NCI-H82 (cell line): ENCODE data around the gene GADD45A.
"Not testable (repeated sequence)": the region's sequence is repeated elsewhere in the genome, so short reads cannot be mapped to it uniquely, and the experiment has no call there.

Experiments
- DNase-seq: peaks from one replicate; lab custom pipeline; 2025; lab: John Stamatoyannopoulos, UW

Gene GADD45A

GRCh38 chr1:67721650-67722291 lies 36.8 kb downstream of the GADD45A start:
- DNase-seq, result peak; percentile 42

GRCh38 chr1:67722292-67722944 lies 37.4 kb downstream of the GADD45A start:
- DNase-seq, result peak; percentile 42

- DNase-seq, result no peak
These were observed 38.1 kb downstream of the GADD45A start for GRCh38 chr1:67723126-67723525.

- no peak for DNase-seq
These were observed 38.6 kb downstream of the GADD45A start for GRCh38 chr1:67723620-67724019.

- DNase-seq, result peak; percentile 27
These were observed 40.0 kb downstream of the GADD45A start for GRCh38 chr1:67724928-67725560.

- DNase-seq, result no peak
These were observed 41.2 kb downstream of the GADD45A start for GRCh38 chr1:67726224-67726623.

GRCh38 chr1:67729872-67730271 lies 44.9 kb downstream of the GADD45A start:
- no peak for DNase-seq

GRCh38 chr1:67730312-67730711 lies 45.3 kb downstream of the GADD45A start:
- not testable (repeated sequence) for DNase-seq

- DNase-seq, result no peak
These were observed 46.3 kb downstream of the GADD45A start for GRCh38 chr1:67731322-67731721.

GRCh38 chr1:67732750-67733151 lies 47.8 kb downstream of the GADD45A start:
- DNase-seq, result peak; percentile 52

GRCh38 chr1:67733681-67734322 lies 48.8 kb downstream of the GADD45A start:
- DNase-seq, result no peak

- no peak for DNase-seq
These were observed 49.3 kb downstream of the GADD45A start for GRCh38 chr1:67734323-67734690.

- no peak for DNase-seq
These were observed 50.2 kb downstream of the GADD45A start for GRCh38 chr1:67735206-67735605.

GRCh38 chr1:67735806-67736627 lies 51.0 kb downstream of the GADD45A start:
- no peak for DNase-seq

GRCh38 chr1:67736750-67737149 lies 51.7 kb downstream of the GADD45A start:
- DNase-seq, result no peak

- no peak for DNase-seq
These were observed 52.9 kb downstream of the GADD45A start for GRCh38 chr1:67737875-67738274.
